ENCODE data around the gene DRAM1.
A peak's percentile ranks its signal among the peaks of the same experiment; 100 is the strongest.

DNA sequence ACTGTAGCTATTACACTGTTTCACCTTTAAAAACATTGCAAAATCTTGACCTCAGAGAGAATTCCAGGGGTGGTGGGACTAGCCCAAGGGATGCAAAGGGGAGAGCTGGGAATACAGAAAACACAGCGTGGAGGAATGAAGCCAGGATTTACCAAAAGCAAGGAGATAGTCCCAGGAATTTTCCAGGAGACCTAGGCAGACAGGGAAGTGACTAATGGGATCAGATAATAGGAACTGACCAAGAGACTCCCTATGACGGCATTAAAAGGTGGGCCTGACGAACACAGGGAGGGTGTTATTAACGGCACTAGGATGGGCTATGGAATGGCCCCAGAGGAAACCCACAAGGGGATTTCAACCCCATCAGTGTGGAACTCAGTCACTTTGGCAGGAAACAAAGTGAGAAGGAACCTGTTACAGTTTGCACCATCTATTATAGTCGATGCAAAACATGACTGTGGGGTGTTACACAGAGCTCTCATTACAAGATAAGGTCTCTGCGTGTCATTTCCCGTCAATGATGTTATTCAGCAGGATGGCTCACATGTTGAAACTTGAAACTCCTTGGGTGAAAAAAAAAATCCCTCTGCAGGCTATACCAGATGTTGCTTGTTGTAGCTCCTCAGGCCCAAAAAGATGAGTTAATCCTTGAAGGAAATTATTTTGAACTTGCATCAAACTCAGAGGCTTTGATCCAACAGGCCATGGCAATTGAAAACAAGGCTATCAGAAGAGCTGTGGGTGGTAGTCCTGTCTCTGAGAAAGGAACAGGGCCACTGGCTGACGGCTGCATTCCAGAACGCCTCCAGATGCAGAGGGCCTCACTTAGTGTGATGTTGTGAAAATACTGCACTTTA, 58.7 kb downstream of the DRAM1 start:
- TF ChIP-seq POLR2A (IDR thresholded peaks at IDR 0.05; ENCODE audit: low read depth, low read length): peak; percentile 84
- peak; percentile 71; the same call in 1 of the 2 replicates for TF ChIP-seq POLR2AphosphoS5 (IDR thresholded peaks at IDR 0.05; ENCODE audit: low read depth, low read length)
- 0 out of 2 replicates have a peak, but pooled peaks have one; percentile 35 for TF ChIP-seq TAF1 (IDR thresholded peaks at IDR 0.05; ENCODE audit: borderline replicate concordance, low read depth, low read length)

Measured in GM12892 (cell line).